Esophagus squamous epithelium (tissue), 4 donors: ENCODE measurements around the gene CALU.

Experiments
- CTCF ChIP-seq, 6 experiments: fragments of 450-650 bp in 4 of 6; fragments of 200-600 bp in 2 of 6; sonication (generic) in 2 of 6; IDR thresholded peaks; one replicate each; pipeline ENCODE4 v1.5.1; 2016 to 2019; ENCODE audit warnings: antibody characterized with exemption in 6 of 6, mild to moderate bottlenecking in 4 of 6, moderate library complexity in 4 of 6
- POLR2A ChIP-seq, 4 donors: fragments of 450-650 bp; IDR thresholded peaks; one replicate each; pipeline ENCODE4 v1.6.1; 2017; ENCODE audit warnings: antibody characterized with exemption in 4 of 4, mild to moderate bottlenecking in 4 of 4, moderate library complexity in 3 of 4

- TF ChIP-seq CTCF (IDR thresholded peaks at IDR 0.05) (no peak), POLR2A (IDR thresholded peaks at IDR 0.05) (no peak)
Measured at GRCh38 chr7:128728598-128728997, 10.6 kb upstream of the CALU start.
